ENCODE data around the gene NXPH2.

GRCh38 chr2:138707392-138708074 is 72.7 kb downstream of the NXPH2 start:
- TF ChIP-seq POLR2AphosphoS5 (IDR thresholded peaks at IDR 0.05; ENCODE audit: low read depth, low read length) = no peak
- TF ChIP-seq POLR2A (IDR thresholded peaks at IDR 0.05; ENCODE audit: low read depth, low read length) = no peak
- no peak for TF ChIP-seq TAF1 (IDR thresholded peaks at IDR 0.05; ENCODE audit: borderline replicate concordance, low read depth, low read length)
